Breast epithelium (tissue), 4 donors: ENCODE results near the gene TXNL4A. TPM values are rescaled to one million over a fixed set of nuclear protein-coding genes. Genes with fewer than 3 reads are reported as not detected.
"Not testable (repeated sequence)": the region's sequence is repeated elsewhere in the genome, so short reads cannot be mapped to it uniquely, and the experiment has no call there.

Experiments
- DNase-seq, 2 donors: peaks; one replicate each; pipeline ENCODE4 v3.0.0-alpha.2; 2019; ENCODE audit warnings: low spot score in 2 of 2
- H3K27ac ChIP-seq, 2 donors: fragments of 200-600 bp; sonication (generic) in 1 of 2; one replicate each; pipeline ENCODE4 v1.5.1; 2016 to 2019; ENCODE audit warnings: mild to moderate bottlenecking in 1 of 2
- H3K27me3 ChIP-seq, 2 donors: fragments of 200-600 bp; sonication (generic) in 1 of 2; one replicate each; pipeline versions ENCODE4 v1.5.1 to v1.6.0; 2017 to 2019; ENCODE audit warnings: control low read depth in 1 of 2, mild to moderate bottlenecking in 1 of 2
- H3K36me3 ChIP-seq: fragments of 200-600 bp; one replicate; pipeline ENCODE4 v1.5.1; 2019
- H3K4me1 ChIP-seq, 2 donors: fragments of 200-600 bp; sonication (generic); one replicate each; pipeline ENCODE4 v1.5.1; 2016 to 2019; ENCODE audit warnings: control low read depth in 1 of 2
- H3K4me3 ChIP-seq, 3 donors: fragments of 200-600 bp; sonication (generic); 1 replicate in 2 of 3; 2 replicates in 1 of 3; pipeline ENCODE4 v1.5.1; 2016 to 2019; ENCODE audit warnings: mild to moderate bottlenecking in 3 of 3, moderate library complexity in 2 of 3
- H3K9me3 ChIP-seq, 2 donors: fragments of 200-600 bp; sonication (generic) in 1 of 2; one replicate each; pipeline ENCODE4 v1.5.1; 2016 to 2019; ENCODE audit warnings: control low read depth in 1 of 2
- CTCF ChIP-seq, 3 donors: fragments of 450-650 bp; IDR thresholded peaks; one replicate each; pipeline ENCODE4 v1.5.1; 2016 to 2017; ENCODE audit warnings: antibody characterized with exemption in 3 of 3, mild to moderate bottlenecking in 3 of 3, moderate library complexity in 3 of 3
- POLR2A ChIP-seq: fragments of 450-650 bp; IDR thresholded peaks from one replicate; pipeline ENCODE4 v1.6.1; 2016; ENCODE audit warnings: antibody characterized with exemption, mild to moderate bottlenecking, moderate library complexity
- POLR2AphosphoS5 ChIP-seq, 3 donors: sonication (generic); formaldehyde crosslinking; IDR thresholded peaks; one replicate each; pipeline ENCODE4 v1.6.1; 2017; ENCODE audit warnings: antibody characterized with exemption in 3 of 3
- intact Hi-C: fragments of 100-400 bp; cut with DNase I; formaldehyde crosslinking; loops from one replicate; pipeline ENCODE4 v1.15.1; 2023; ENCODE audit warnings: low total_unique reads
- total RNA-seq, 3 donors: library from RNA; depleted of rRNA; stranded (reverse); fragments of >200 nt; gene quantifications; one replicate each; pipeline ENCODE4 v1.1.0, GENCODE V29; 2016

Gene TXNL4A
- total RNA-seq, 3 donors from 2014 or later = 21.4 to 39.2 (median 23.9) TPM

DNA sequence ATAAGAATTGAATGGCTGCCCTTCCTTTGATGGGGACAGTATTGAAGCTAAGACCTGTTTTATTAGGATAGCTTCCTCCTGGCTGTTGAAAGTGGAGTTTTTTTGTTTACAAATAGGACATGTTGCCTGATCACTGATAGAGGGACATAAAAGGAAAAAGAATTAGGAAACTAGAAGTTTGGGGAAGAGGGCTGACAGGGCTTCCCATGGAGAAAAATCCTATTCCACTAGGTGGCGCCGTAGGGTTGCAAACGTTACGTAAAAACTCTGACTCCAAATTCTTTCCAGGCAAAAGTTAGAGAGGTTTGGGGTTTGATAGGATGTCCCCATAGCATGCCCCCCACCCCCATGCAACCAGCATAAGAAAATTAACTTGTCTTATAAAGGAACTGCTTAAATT, 34.8 kb upstream of the TXNL4A start:
- H3K9me3 ChIP-seq = peaks cover 80 to 95% of the 10 kb centered on the region in 2 donors
- no peaks in the 10 kb centered on the region for H3K4me1 ChIP-seq
- intact Hi-C loops = no loop called here
- H3K36me3 ChIP-seq = no peaks in the 10 kb centered on the region
- TF ChIP-seq CTCF (IDR thresholded peaks at IDR 0.05) = no peak
- TF ChIP-seq POLR2A = no peak
- no peak for TF ChIP-seq POLR2AphosphoS5 (IDR thresholded peaks at IDR 0.05)
- no peak overlapping the region for H3K4me3 ChIP-seq
- no peaks in the 10 kb centered on the region for H3K27me3 ChIP-seq
- DNase-seq = no peak
- no peak overlapping the region for H3K27ac ChIP-seq

- no peaks in the 10 kb centered on the region for H3K4me1 ChIP-seq
- no peaks in the 10 kb centered on the region for H3K27me3 ChIP-seq
- TF ChIP-seq POLR2AphosphoS5 (IDR thresholded peaks at IDR 0.05) (no peak), CTCF (IDR thresholded peaks at IDR 0.05) (no peak), POLR2A (no peak)
- peaks cover 80 to 92% of the 10 kb centered on the region in 2 donors for H3K9me3 ChIP-seq
- intact Hi-C loops = no loop called here
- no peak for DNase-seq
- no peak overlapping the region for H3K4me3 ChIP-seq
- H3K27ac ChIP-seq = no peak overlapping the region
- H3K36me3 ChIP-seq = no peaks in the 10 kb centered on the region
Observed at GRCh38 chr18:80022613-80023012, 34.2 kb upstream of the TXNL4A start.

DNA sequence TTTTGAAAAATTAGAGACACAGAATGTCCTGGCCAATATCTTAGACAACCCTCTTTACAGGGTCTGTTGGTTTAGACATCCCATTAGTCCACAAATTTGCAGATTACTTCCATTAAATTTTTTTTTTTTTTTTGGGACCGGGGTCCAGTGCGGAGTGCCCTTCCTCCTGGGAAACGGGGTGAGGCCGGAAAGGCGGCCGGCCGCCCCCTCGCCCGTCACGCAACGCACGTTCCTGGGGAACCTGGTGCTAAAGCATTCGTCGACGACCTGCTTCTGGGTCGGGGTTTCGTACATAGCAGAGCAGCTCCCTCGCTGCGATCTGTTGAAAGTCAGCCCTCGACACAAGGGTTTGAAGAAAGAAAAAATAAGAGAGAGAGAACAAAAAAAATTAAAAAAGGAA, 24.4 kb upstream of the TXNL4A start:
- no peak for DNase-seq
- H3K4me1 ChIP-seq = no peaks in the 10 kb centered on the region
- no peaks in the 10 kb centered on the region for H3K36me3 ChIP-seq
- H3K9me3 ChIP-seq = peaks cover 45 to 49% of the 10 kb centered on the region in 2 donors
- H3K4me3 ChIP-seq = no peak overlapping the region
- intact Hi-C loops = no loop called here
- H3K27me3 ChIP-seq = no peaks in the 10 kb centered on the region
- H3K27ac ChIP-seq = no peak overlapping the region
- no peak for TF ChIP-seq POLR2A
- no peak for TF ChIP-seq POLR2AphosphoS5 (IDR thresholded peaks at IDR 0.05)
- no peak for TF ChIP-seq CTCF (IDR thresholded peaks at IDR 0.05)

DNA sequence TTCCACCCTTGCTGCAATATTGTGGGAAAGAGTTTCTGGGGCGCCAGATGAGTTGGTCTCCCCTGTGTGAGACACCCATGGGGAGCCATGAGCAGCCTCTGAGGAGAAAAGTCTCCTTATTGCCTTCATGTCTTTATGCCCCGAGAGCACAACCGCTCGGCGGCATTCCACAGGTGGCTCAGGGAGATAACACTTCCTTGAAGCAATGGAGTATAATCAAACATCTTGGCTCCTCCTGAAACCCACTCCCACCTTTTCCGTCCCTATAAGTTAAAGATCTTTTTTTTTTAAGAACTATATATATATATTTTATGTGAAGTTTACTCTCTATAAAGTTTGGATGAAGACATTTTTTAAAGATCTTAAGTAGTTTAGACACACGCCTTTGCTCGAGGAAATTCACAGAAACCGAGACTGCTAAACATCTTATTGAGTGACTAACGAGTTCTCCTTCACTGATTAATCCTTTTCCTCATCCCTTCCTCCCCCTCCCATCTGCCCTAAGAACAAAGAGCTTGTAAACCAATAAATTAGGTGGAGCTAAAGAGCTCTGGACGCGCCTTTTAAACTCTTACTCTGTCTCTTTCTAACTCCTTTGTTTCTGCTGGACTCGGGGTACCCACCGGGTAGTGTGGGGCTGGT, 23.3 kb upstream of the TXNL4A start:
- H3K27me3 ChIP-seq, intact Hi-C loops: not testable (repeated sequence)

GRCh38 chr18:80010551-80010906, 22.2 kb upstream of the TXNL4A start:
- no peak overlapping the region for H3K4me3 ChIP-seq
- H3K27me3 ChIP-seq = no peaks in the 10 kb centered on the region
- no peak for DNase-seq
- H3K36me3 ChIP-seq = no peaks in the 10 kb centered on the region
- TF ChIP-seq POLR2A (no peak), POLR2AphosphoS5 (IDR thresholded peaks at IDR 0.05) (no peak), CTCF (IDR thresholded peaks at IDR 0.05) (no peak)
- H3K27ac ChIP-seq = peak overlapping the region; percentile 49 to 59
- H3K4me1 ChIP-seq = no peaks in the 10 kb centered on the region
- intact Hi-C loops = no loop called here
- H3K9me3 ChIP-seq = peaks cover 45 to 49% of the 10 kb centered on the region in 2 donors

More for the DNA sequence above, 23.3 kb upstream of the TXNL4A start:
- H3K4me1 ChIP-seq, H3K36me3 ChIP-seq, H3K27ac ChIP-seq, DNase-seq, H3K4me3 ChIP-seq: not testable (repeated sequence)
- peaks cover 45 to 49% of the 10 kb centered on the region in 2 donors for H3K9me3 ChIP-seq
